CD4-positive, alpha-beta T cell treated with Interferon gamma for 1 hour (primary cell): ENCODE results near the gene SLC9A3.

Experiments used
- DNase-seq: peaks from one replicate; pipeline ENCODE4 v3.0.0-alpha.2; 2020

The SLC9A3 gene

GRCh38 chr5:554284-554988, 30.2 kb upstream of the SLC9A3 start:
- DNase-seq: no peak

GRCh38 chr5:553874-554273, 29.6 kb upstream of the SLC9A3 start:
- no peak for DNase-seq

DNA sequence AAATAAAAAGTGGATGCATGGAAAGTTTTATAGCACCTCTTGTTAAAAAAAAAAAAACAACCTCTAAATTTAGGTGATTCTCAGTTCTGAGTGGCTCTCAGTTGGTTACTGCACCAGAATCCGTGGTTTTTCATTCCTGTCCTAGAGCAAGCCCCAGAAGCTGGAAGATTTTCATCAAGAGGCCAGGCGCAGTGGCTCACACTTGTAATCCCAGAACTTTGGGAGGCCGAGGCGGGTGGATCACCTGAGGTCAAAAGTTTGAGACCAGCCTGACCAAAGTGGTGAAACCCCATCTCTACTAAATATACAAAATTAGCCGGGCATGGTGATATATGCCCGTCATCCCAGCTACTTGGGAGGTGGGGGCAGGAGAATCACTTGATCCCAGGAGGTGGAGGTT, 27.2 kb upstream of the SLC9A3 start:
- no peak for DNase-seq

GRCh38 chr5:549229-549628, 25.0 kb upstream of the SLC9A3 start:
- DNase-seq: no peak

- DNase-seq: peak; percentile 53
Observed at GRCh38 chr5:548256-548655, 24.0 kb upstream of the SLC9A3 start.

GRCh38 chr5:547086-547924, 23.1 kb upstream of the SLC9A3 start:
- no peak for DNase-seq

GRCh38 chr5:546376-546908, 22.2 kb upstream of the SLC9A3 start:
- no peak for DNase-seq

DNA sequence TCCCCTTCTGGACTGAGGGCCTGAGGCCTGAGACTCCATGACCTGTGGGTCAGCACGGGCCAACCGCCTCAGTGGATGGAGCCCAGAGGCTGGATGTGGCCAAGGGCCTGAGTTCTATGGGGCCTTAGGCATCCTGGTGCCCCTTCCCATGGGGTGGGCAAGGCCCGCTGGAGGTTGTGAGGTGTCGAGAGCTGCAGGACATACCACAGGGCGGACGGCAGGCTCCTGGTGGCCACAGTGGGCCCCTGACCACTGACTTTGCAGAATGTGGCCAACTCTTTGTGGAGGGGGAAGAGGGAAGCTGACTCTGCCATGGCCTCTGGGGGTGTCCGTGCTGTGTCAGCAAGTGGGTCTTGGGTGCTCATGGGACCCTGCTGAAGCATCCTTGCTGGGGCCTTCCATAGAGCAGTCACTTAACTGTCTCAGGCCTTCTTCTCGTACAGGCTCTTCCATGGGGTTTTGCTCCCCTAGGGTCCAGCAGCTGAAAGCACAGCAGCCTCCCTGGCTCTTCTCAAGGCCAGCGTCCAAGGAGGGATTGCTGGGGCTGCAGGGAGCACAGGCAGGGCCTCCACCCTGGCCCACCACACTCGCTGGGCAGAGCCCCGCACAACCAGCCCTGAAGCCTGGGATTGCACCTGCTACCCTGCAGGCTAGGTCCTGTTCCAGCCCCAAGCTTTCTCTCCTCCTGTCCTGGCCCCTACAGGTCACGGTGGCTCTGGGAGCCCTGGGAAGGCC, 21.6 kb upstream of the SLC9A3 start:
- no peak for DNase-seq

GRCh38 chr5:544675-545355, 20.6 kb upstream of the SLC9A3 start:
- no peak for DNase-seq

- DNase-seq: peak; percentile 79
Observed at GRCh38 chr5:543755-544674, 19.8 kb upstream of the SLC9A3 start.

DNA sequence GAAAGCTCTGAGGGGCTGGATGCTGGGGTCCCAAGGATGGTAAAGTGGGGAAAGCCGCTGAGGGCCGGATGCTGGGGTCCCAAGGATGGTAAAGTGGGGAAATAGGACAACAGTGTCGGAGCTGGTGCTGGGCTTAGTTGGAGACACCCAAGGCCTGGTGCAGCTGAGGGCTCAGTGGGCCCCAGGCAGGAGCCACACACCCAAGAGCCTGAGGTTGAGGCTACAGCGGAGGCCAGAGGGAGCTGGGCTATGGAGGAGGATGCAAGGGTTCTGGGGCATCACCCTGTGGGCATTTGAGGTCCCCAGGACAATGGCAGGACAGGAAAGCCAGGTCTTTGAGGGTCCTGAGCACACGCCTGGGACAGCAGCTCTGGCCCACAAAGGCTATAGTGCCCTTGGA, 19.1 kb upstream of the SLC9A3 start:
- no peak for DNase-seq

GRCh38 chr5:542319-543311, 18.4 kb upstream of the SLC9A3 start:
- DNase-seq: no peak

- DNase-seq: no peak
Observed at GRCh38 chr5:541539-542318, 17.5 kb upstream of the SLC9A3 start.

DNA sequence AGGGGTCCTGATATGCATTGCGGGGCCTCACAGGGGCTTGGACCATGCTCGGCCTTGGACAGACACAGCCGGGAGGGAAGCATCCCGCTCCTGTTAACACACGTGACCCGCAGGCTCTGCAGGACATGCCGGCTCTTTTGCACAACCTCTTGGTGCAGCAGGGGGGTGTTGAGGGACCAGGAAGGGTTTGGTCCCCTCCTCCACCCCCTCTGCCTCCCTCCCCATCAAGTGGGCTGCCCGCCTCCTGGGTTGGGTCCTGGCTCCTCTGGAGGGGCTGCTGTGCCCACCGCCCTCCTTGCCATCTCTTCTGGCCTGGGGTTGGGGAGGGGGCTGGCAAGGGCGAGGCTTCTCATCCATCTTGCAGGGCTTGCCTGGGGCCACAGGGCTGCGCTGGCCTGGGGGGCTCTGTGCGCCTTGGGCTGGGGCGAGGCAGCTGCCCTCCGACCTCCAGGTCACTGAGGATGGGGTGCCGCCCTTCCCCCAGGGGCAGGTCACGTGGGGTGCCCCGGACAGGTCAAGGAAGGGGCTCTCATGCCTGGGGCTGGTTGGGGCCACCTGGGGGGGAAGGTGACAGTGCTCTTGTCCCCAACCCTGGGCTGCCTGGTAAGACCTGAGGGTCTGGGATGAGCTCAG, 16.8 kb upstream of the SLC9A3 start:
- no peak for DNase-seq

- DNase-seq: no peak
Observed at GRCh38 chr5:540071-540905, 16.0 kb upstream of the SLC9A3 start.

DNA sequence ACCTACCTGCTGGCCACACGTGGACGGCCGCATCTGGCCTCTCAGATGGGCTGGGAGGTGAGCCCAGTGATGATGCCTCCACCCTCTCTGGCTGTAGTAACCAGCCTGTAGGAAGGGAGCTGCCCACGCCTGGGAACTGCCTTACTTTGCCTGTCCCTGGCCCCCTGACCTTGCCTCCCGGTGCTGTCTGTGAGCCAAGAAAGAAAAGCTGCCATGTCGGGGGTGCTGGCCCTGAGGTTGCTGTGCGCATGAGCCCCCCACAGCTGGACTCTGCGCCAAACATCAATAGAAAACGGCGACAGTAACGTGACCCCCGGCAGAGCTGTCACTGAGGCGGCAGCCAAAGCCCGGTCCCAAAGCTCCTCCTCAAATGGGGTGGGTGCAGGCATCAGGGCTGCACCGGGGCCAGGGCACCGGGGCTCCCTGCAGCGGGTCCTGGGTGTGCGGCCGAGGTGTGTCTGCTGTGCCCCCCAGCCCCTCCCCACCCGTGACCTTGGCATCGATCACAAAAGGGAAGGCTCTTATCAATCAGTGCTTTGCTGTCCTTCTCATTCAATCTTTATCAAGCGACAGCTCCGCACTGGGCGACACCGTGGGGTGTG, 15.3 kb upstream of the SLC9A3 start:
- no peak for DNase-seq

- DNase-seq: no peak
Observed at GRCh38 chr5:538801-539468, 14.7 kb upstream of the SLC9A3 start.
